HepG2 (cell line): ENCODE data around the gene CSNK1E. TPM values are rescaled to one million over a fixed set of nuclear protein-coding genes. Genes with fewer than 3 reads are reported as not detected.

Experiments
- ARID4A ChIP-seq: sonication (generic); formaldehyde crosslinking; IDR thresholded peaks from 2 replicates; pipeline ENCODE4 v1.5.0; 2020; ENCODE audit warnings: mild to moderate bottlenecking, missing genetic modification reagents, borderline replicate concordance
- GATAD2A ChIP-seq: IDR thresholded peaks from 2 replicates; pipeline ENCODE4 v1.6.1; 2016
- HIVEP1 ChIP-seq: sonication (generic); formaldehyde crosslinking; IDR thresholded peaks from 2 replicates; pipeline ENCODE4 v1.4.0; 2020; ENCODE audit warnings: mild to moderate bottlenecking, missing genetic modification reagents
- HNRNPLL ChIP-seq: fragments of 200-400 bp; formaldehyde crosslinking; IDR thresholded peaks from 2 replicates; pipeline ENCODE4 v1.6.1; 2017; ENCODE audit warnings: mild to moderate bottlenecking, low read depth, low read length; ENCODE audit not compliant: poor library complexity, severe bottlenecking
- JUNB ChIP-seq: sonication (generic); formaldehyde crosslinking; IDR thresholded peaks from 2 replicates; pipeline ENCODE4 v1.8.0; 2022; ENCODE audit warnings: missing genetic modification reagents, mild to moderate bottlenecking, borderline replicate concordance
- KDM2A ChIP-seq: sonication (generic); formaldehyde crosslinking; IDR thresholded peaks from 2 replicates; pipeline ENCODE4 v1.4.0; 2020; ENCODE audit warnings: low read depth, missing genetic modification reagents, borderline replicate concordance
- KDM6A ChIP-seq: IDR thresholded peaks from 2 replicates; pipeline ENCODE4 v1.6.1; 2016; ENCODE audit warnings: low read depth
- MNT ChIP-seq: fragments of 450-650 bp; IDR thresholded peaks from 2 replicates; pipeline ENCODE4 v1.6.1; 2016
- RBM22 ChIP-seq: fragments of 200-400 bp; formaldehyde crosslinking; optimal IDR thresholded peaks from 2 replicates; pipeline ENCODE3; 2017; ENCODE audit warnings: mild to moderate bottlenecking, low read length, moderate library complexity
- SRY ChIP-seq: sonication (generic); formaldehyde crosslinking; IDR thresholded peaks from 2 replicates; pipeline ENCODE4 v1.8.0; 2022; ENCODE audit warnings: mild to moderate bottlenecking, missing genetic modification reagents
- TFDP1 ChIP-seq: IDR thresholded peaks from 2 replicates; pipeline ENCODE4 v1.6.1; 2016; ENCODE audit warnings: missing compliant biosample characterization, missing genetic modification reagents, borderline replicate concordance
- ZMYM4 ChIP-seq: sonication (generic); formaldehyde crosslinking; IDR thresholded peaks from 2 replicates; pipeline ENCODE4 v1.8.1; 2023; ENCODE audit warnings: mild to moderate bottlenecking, missing genetic modification reagents
- ZNF253 ChIP-seq: sonication (generic); formaldehyde crosslinking; IDR thresholded peaks from 2 replicates; pipeline ENCODE4 v1.8.0; 2022; ENCODE audit warnings: mild to moderate bottlenecking, missing genetic modification reagents, borderline replicate concordance
- ZNF3 ChIP-seq: IDR thresholded peaks from 2 replicates; pipeline ENCODE4 v1.7.0; 2017; ENCODE audit warnings: inconsistent platforms
- ZNF441 ChIP-seq: sonication (generic); formaldehyde crosslinking; IDR thresholded peaks from 2 replicates; pipeline ENCODE4 v1.7.0; 2021; ENCODE audit warnings: missing genetic modification reagents, borderline replicate concordance
- ZNF543 ChIP-seq: sonication (generic); formaldehyde crosslinking; IDR thresholded peaks from 2 replicates; pipeline ENCODE4 v1.4.0; 2020; ENCODE audit warnings: mild to moderate bottlenecking, missing genetic modification reagents
- ZNF816 ChIP-seq: sonication (generic); formaldehyde crosslinking; IDR thresholded peaks from 2 replicates; pipeline ENCODE4 v1.8.0; 2022; ENCODE audit warnings: missing genetic modification reagents, mild to moderate bottlenecking, borderline replicate concordance
- polyA plus RNA-seq, 8 experiments: library from polyadenylated mRNA; depleted of rRNA in 3 of 8; stranded (reverse) in 7 of 8; unstranded in 1 of 8; fragments of >200 nt; fragmentation: Illumina TruSeq in 4 of 8; extraction: Trizol in 4 of 8; gene quantifications; 2 replicates each; pipeline versions ENCODE4 v1.2.1 to v1.2.3, GENCODE V29; 2011 to 2016; ENCODE audit warnings: low read depth in 4 of 8, missing spikeins in 1 of 8, mixed read lengths in 1 of 8; ENCODE audit not compliant: insufficient read depth in 1 of 8
- total RNA-seq, 5 experiments: library from RNA; depleted of rRNA; stranded (reverse); fragments of >200 nt; fragmentation: Illumina TruSeq; extraction: Trizol; gene quantifications; 2 replicates each; pipeline ENCODE4 v1.2.3, GENCODE V29; 2016; ENCODE audit warnings: low read depth in 1 of 5
- TF ChIP-seq, protein P1 (sequence below): IDR thresholded peaks from 2 replicates; pipeline ENCODE4 v1.4.0; 2020; ENCODE audit warnings: mild to moderate bottlenecking, missing genetic modification reagents

Gene CSNK1E
- total and polyA plus RNA-seq, 2 of the 13 experiments (the other 11 are each of a cell fraction or from before 2014, with no cell fraction given), result 34.7 to 129 TPM

- TF ChIP-seq, protein P1, sequence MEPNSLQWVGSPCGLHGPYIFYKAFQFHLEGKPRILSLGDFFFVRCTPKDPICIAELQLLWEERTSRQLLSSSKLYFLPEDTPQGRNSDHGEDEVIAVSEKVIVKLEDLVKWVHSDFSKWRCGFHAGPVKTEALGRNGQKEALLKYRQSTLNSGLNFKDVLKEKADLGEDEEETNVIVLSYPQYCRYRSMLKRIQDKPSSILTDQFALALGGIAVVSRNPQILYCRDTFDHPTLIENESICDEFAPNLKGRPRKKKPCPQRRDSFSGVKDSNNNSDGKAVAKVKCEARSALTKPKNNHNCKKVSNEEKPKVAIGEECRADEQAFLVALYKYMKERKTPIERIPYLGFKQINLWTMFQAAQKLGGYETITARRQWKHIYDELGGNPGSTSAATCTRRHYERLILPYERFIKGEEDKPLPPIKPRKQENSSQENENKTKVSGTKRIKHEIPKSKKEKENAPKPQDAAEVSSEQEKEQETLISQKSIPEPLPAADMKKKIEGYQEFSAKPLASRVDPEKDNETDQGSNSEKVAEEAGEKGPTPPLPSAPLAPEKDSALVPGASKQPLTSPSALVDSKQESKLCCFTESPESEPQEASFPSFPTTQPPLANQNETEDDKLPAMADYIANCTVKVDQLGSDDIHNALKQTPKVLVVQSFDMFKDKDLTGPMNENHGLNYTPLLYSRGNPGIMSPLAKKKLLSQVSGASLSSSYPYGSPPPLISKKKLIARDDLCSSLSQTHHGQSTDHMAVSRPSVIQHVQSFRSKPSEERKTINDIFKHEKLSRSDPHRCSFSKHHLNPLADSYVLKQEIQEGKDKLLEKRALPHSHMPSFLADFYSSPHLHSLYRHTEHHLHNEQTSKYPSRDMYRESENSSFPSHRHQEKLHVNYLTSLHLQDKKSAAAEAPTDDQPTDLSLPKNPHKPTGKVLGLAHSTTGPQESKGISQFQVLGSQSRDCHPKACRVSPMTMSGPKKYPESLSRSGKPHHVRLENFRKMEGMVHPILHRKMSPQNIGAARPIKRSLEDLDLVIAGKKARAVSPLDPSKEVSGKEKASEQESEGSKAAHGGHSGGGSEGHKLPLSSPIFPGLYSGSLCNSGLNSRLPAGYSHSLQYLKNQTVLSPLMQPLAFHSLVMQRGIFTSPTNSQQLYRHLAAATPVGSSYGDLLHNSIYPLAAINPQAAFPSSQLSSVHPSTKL, result no peak
- TF ChIP-seq ZNF441 (0 out of 2 replicates have a peak, but pooled peaks have one; percentile 37), ZMYM4 (CRISPR knock-in tag) (0 out of 2 replicates have a peak, but pooled peaks have one; percentile 16), JUNB (CRISPR knock-in tag) (no peak), HIVEP1 (CRISPR knock-in tag) (no peak), SRY (CRISPR knock-in tag) (0 out of 2 replicates have a peak, but pooled peaks have one; percentile 38), ZNF3 (CRISPR knock-in tag) (no peak), ARID4A (CRISPR knock-in tag) (peak; percentile 74), MNT (no peak), ZNF543 (no peak), KDM6A (CRISPR knock-in tag) (no peak), KDM2A (CRISPR knock-in tag) (no peak), GATAD2A (CRISPR knock-in tag) (no peak), RBM22 (no peak), ZNF253 (CRISPR knock-in tag) (peak; percentile 74; the same call in 1 of the 2 replicates), HNRNPLL (peak; percentile 84), TFDP1 (no peak), ZNF816 (CRISPR knock-in tag) (no peak)
These were observed 44.7 kb downstream of the CSNK1E start, which contains the start of gene TMEM184B (continued) for GRCh38 chr22:38272373-38273134.
